Esophagus mucosa (tissue), 1 donor: ENCODE data around the gene TFCP2L1. TPM values are rescaled to one million over a fixed set of nuclear protein-coding genes. Genes with fewer than 3 reads are reported as not detected.

Experiments
- ATAC-seq: fragments of 200-7000 bp; cut with Tn5 transposase; one replicate; pipeline ENCODE4 v1.9.1; 2020
- total RNA-seq: library from RNA; stranded (reverse); gene quantifications from one replicate; pipeline ENCODE4 v1.2.4, GENCODE V29; 2023
- donor health status: DM: yes; HTN: yes; CAD: no.

The TFCP2L1 gene
- total RNA-seq, 1 donor from 2014 or later: 36.5 TPM

GRCh38 chr2:121266543-121267106 lies 18.4 kb downstream of the TFCP2L1 start:
- ATAC-seq: peak; percentile 94

GRCh38 chr2:121263996-121264715 lies 20.8 kb downstream of the TFCP2L1 start:
- peak; percentile 5 for ATAC-seq

- ATAC-seq: peak; percentile 27
Observed at GRCh38 chr2:121260370-121261154, 24.4 kb downstream of the TFCP2L1 start.

GRCh38 chr2:121258051-121258450 lies 27.0 kb downstream of the TFCP2L1 start:
- no peak for ATAC-seq

- ATAC-seq: no peak
Observed at GRCh38 chr2:121257480-121257840, 27.5 kb downstream of the TFCP2L1 start.

- peak; percentile 70 for ATAC-seq
Observed at GRCh38 chr2:121256720-121257479, 28.1 kb downstream of the TFCP2L1 start.

GRCh38 chr2:121255358-121255757 lies 29.6 kb downstream of the TFCP2L1 start:
- peak; percentile 42 for ATAC-seq

GRCh38 chr2:121254748-121255147 lies 30.3 kb downstream of the TFCP2L1 start:
- no peak for ATAC-seq

GRCh38 chr2:121253674-121254240 lies 31.2 kb downstream of the TFCP2L1 start:
- ATAC-seq: no peak

GRCh38 chr2:121253021-121253673 lies 31.9 kb downstream of the TFCP2L1 start:
- ATAC-seq: no peak

GRCh38 chr2:121251497-121251896 lies 33.5 kb downstream of the TFCP2L1 start:
- ATAC-seq: no peak

- no peak for ATAC-seq
Observed at GRCh38 chr2:121248766-121249343, 36.1 kb downstream of the TFCP2L1 start.

- ATAC-seq: no peak
Observed at GRCh38 chr2:121247971-121248370, 37.0 kb downstream of the TFCP2L1 start.

GRCh38 chr2:121247534-121247933 lies 37.5 kb downstream of the TFCP2L1 start:
- ATAC-seq: no peak

- no peak for ATAC-seq
Observed at GRCh38 chr2:121246704-121247255, 38.2 kb downstream of the TFCP2L1 start.

GRCh38 chr2:121245913-121246312 lies 39.1 kb downstream of the TFCP2L1 start:
- no peak for ATAC-seq

GRCh38 chr2:121245120-121245820 lies 39.7 kb downstream of the TFCP2L1 start:
- ATAC-seq: no peak

- ATAC-seq: no peak
Observed at GRCh38 chr2:121244616-121245015, 40.4 kb downstream of the TFCP2L1 start.

- ATAC-seq: no peak
Observed at GRCh38 chr2:121243821-121244460, 41.1 kb downstream of the TFCP2L1 start.

GRCh38 chr2:121242976-121243375 lies 42.0 kb downstream of the TFCP2L1 start:
- no peak for ATAC-seq
